Fibroblast of pulmonary artery (primary cell): ENCODE data around the gene OR1F1.
"Not testable (repeated sequence)": the region's sequence is repeated elsewhere in the genome, so short reads cannot be mapped to it uniquely, and the experiment has no call there.

ENCODE experiments used
- DNase-seq: peaks from one replicate; pipeline ENCODE4 v3.0.0-alpha.2; 2010; ENCODE audit warnings: low read depth
- H3K4me3 ChIP-seq: replicated peaks from 2 replicates; pipeline ENCODE4 v1.5.1; 2011; ENCODE audit warnings: low read depth, mild to moderate bottlenecking, control low read depth, low read length, moderate library complexity
- TF ChIP-seq, protein P1 (sequence below): IDR thresholded peaks from 2 replicates; pipeline ENCODE4 v1.5.1; 2011; ENCODE audit warnings: mild to moderate bottlenecking, control low read depth, low read length, inconsistent platforms; ENCODE audit errors: missing control alignments

OR1F1 gene

DNA sequence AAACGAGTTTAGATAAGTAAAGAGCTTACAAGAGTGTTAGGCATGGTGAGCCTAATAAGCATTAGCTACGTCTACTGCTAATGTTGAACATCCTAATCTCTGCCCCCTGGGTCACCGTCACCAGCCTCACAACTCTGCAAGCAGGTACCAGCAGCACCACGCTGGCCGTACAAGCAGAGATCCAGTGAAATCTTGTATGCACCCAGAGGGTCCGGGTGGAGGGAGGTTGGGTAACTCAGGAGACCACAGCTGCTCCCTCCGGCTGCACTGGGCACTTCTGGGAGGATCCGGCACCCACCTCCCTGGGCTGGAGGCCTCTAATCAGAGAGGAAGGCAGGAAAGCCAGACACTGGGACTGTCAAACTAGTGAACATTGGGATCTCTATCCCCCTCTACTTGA is 8.4 kb upstream of the OR1F1 start:
- H3K4me3 ChIP-seq, result no peak overlapping the region
- TF ChIP-seq, protein P1, sequence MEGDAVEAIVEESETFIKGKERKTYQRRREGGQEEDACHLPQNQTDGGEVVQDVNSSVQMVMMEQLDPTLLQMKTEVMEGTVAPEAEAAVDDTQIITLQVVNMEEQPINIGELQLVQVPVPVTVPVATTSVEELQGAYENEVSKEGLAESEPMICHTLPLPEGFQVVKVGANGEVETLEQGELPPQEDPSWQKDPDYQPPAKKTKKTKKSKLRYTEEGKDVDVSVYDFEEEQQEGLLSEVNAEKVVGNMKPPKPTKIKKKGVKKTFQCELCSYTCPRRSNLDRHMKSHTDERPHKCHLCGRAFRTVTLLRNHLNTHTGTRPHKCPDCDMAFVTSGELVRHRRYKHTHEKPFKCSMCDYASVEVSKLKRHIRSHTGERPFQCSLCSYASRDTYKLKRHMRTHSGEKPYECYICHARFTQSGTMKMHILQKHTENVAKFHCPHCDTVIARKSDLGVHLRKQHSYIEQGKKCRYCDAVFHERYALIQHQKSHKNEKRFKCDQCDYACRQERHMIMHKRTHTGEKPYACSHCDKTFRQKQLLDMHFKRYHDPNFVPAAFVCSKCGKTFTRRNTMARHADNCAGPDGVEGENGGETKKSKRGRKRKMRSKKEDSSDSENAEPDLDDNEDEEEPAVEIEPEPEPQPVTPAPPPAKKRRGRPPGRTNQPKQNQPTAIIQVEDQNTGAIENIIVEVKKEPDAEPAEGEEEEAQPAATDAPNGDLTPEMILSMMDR, result no peak

DNA sequence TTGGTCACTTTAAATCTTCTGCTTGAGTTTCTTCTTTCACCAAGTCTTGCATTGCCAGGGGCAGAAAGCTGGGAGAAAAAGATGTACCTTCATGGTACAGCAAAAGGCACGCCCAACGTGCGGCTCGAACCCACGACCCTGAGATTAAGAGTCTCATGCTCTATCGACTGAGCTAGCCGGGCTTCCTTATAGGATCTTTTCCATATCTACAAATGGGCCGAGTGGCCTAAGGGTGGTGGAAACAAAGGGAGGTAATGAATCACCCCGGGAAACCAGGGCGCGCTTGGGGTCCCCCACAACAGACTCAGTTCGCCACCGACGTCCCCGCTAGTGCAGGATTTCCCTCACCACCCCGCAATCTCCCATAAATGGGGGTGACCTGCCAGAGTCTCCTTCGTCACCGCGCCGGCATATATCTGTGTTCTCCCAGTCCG is 7.5 kb upstream of the OR1F1 start:
- no peak for DNase-seq
- TF ChIP-seq, protein P1, result no peak
- H3K4me3 ChIP-seq, result no peak overlapping the region

More for the DNA sequence above, 8.4 kb upstream of the OR1F1 start:
- DNase-seq, result no peak

DNA sequence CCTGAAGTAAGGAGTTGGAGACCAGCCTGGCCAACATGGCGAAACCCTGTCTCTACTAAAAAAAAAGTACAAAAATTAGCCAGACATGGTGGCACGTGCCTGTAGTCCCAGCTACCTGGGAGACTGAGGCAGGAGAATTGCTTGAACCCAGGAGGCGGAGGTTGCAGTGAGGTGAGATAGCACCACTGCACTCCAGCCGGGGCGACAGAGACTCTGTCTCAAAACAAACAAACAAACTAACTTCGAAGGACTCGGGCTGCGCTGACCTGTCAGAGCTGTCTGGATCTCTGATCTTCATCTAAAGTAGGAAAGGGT is 5.8 kb upstream of the OR1F1 start:
- H3K4me3 ChIP-seq, DNase-seq: not testable (repeated sequence)

DNA sequence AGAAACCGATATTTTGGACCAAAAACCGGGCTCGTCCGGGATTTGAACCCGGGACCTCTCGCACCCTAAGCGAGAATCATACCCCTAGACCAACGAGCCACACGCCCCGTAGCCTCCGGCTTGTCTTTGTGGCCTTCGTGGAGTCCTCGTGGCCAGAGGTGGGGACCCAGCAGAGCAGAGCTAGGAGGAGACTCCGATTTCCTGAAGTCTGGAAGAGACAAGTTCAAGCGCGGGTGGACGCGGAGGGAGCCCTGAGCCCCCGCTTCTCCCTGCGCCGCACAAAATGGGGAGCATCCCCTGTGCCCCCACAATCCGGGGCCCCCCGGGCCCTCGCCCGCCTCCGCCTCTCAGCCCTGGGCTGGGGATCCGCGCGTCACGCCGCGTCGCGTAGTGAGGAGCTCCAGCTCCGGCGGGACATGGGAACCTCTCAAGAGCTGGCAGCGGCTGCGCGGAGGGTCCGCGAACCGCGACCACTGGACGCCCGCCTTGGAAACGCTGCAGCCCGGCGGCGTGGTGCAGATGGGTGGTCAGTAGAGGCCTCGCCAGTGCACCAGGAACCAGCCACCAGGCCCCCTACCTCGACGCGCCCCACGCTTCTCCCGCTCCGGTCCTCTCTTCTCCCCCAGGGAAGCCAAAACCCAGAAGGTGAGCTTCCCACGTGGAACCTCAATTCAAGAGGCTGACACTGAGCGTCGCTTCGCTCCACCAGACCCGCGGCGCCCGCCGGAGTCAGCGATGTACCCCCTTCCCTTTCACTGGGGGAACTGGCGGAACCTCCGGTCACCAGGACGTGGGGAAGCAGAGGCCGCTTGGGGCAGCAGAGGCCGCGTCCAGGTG is 5.2 kb upstream of the OR1F1 start:
- peak; percentile 46 for DNase-seq
- TF ChIP-seq, protein P1, result peak; percentile 28
- peak overlapping the region; percentile 45 for H3K4me3 ChIP-seq

DNA sequence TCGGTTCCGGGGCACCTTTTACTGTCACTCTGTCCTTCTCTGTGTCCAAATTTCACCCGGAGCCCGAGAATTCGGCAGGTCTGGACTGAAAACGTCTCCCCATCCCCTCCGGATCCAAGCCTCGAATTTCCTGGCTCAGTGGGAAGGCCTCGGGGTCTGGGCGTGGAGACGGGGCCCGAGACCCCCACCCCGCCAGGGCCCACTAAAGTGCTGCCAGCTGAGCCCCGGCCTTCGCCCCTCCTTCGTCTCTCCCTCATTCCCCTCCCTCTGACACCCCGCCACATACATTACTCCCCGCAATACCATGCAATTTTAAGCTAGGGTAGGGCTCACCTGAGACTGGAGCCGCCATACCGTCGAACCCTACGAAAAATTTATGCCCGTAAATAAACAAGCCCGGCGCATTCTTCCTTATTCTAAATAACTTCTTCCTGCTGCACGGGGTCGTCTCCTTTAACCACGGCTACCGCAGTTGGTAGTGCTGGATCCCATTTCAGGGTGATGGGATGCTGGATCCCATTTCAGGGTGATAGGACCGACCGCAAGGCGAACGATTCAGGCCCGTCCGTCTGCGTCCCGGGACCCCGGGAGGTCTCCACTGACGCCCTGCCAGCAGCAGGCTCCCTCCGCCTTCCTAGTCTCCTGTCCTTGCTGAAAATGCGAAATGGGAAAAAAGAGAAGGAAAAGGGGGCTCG is 4.4 kb upstream of the OR1F1 start:
- TF ChIP-seq, protein P1, result no peak
- peak overlapping the region; percentile 45 for H3K4me3 ChIP-seq
- no peak for DNase-seq

DNA sequence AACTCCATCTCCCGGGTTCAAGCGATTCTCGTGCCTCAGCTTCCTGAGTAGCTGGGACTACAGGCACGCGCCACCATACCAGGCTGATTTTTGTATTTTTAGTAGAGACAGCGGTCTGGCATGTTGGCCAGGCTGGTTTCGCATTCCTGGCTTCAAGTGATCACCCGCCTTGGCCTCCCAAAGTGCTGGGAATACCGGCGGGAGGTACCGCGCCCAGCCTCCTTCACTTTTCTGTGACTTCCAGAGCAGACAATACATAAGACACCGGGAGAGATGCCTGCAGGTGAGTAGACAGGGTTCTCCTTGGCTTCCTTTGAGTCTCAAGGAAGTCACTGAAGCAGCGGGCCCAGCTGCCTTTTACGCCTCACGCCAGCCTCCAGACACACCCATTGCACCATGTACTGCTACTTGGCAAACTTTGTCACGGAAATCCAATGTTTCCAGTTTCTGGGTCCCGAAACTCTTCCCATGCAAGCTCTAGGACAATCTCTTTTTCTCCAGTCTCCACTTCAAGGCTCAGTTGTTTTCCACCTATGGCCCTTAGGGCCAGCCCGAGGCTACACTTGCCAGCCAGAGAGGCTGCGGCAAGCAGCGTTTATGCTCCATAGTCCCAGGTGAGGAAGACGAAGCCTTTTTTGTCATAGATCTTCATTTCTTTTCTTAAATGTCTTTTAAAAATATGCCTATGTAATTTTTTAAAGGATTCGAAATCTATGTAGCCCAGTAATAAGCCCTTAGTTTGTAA is 886 bp upstream of the OR1F1 start:
- DNase-seq, result no peak
- TF ChIP-seq, protein P1, result no peak

DNA sequence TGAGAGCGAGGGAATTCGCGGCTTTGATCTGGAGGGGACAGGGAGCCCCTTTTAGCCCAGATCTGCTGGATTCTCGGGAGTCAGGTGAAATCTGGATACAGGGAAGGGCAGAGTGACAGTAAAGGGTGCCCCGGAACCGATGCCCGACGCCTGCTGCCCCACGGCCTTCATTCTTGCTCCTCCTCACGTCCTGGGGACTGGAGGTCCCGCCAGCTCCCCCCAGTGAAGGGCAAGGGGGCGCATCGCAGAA is 596 bp downstream of the OR1F1 start:
- TF ChIP-seq, protein P1, result no peak
- no peak for DNase-seq
- peak overlapping the region; percentile 61 for H3K4me3 ChIP-seq

More for the DNA sequence above, 886 bp upstream of the OR1F1 start:
- no peak overlapping the region for H3K4me3 ChIP-seq
